Stimulated activated CD8-positive, alpha-beta memory T cell treated with anti-CD3 and anti-CD28 coated beads, Interleukin-4, amount 100 ng/mL, for 24 hours (primary cell): ENCODE measurements around the gene PLPPR3.
"Not testable (repeated sequence)": the region's sequence is repeated elsewhere in the genome, so short reads cannot be mapped to it uniquely, and the experiment has no call there.

Source experiments
- DNase-seq: peaks from one replicate; pipeline ENCODE4 v3.0.0-alpha.2; 2020; ENCODE audit warnings: low read depth

The PLPPR3 gene

GRCh38 chr19:854549-854948 is 32.8 kb upstream of the PLPPR3 start:
- no peak for DNase-seq

GRCh38 chr19:853614-854220 is 32.0 kb upstream of the PLPPR3 start:
- DNase-seq = not testable (repeated sequence)

GRCh38 chr19:853014-853585 is 31.3 kb upstream of the PLPPR3 start:
- no peak for DNase-seq

- DNase-seq = no peak
Measured at GRCh38 chr19:852136-853013, 30.6 kb upstream of the PLPPR3 start, which contains the start of gene ELANE. TSS of gene ELANE (plus strand) at chr19:852303. CDS start at chr19:852329, 26 bp downstream.

GRCh38 chr19:850979-851335 is 29.2 kb upstream of the PLPPR3 start:
- no peak for DNase-seq

- DNase-seq = no peak
Measured at GRCh38 chr19:850221-850978, 28.6 kb upstream of the PLPPR3 start.

GRCh38 chr19:849195-849594 is 27.4 kb upstream of the PLPPR3 start:
- not testable (repeated sequence) for DNase-seq

GRCh38 chr19:848386-848921 is 26.7 kb upstream of the PLPPR3 start:
- no peak for DNase-seq

- no peak for DNase-seq
Measured at GRCh38 chr19:845707-846521, 24.2 kb upstream of the PLPPR3 start.

GRCh38 chr19:844546-844971 is 22.8 kb upstream of the PLPPR3 start:
- no peak for DNase-seq

- no peak for DNase-seq
Measured at GRCh38 chr19:843836-844545, 22.2 kb upstream of the PLPPR3 start.

- no peak for DNase-seq
Measured at GRCh38 chr19:843180-843835, 21.6 kb upstream of the PLPPR3 start.

GRCh38 chr19:842802-843179 is 21.0 kb upstream of the PLPPR3 start:
- DNase-seq = not testable (repeated sequence)

- DNase-seq = no peak
Measured at GRCh38 chr19:840519-841206, 18.9 kb upstream of the PLPPR3 start, which contains the start of gene PRTN3. TSS of gene PRTN3 (plus strand) at chr19:840999. CDS start at chr19:841009, 10 bp downstream.

- no peak for DNase-seq
Measured at GRCh38 chr19:835210-835810, 13.6 kb upstream of the PLPPR3 start.

- no peak for DNase-seq
Measured at GRCh38 chr19:834216-834615, 12.5 kb upstream of the PLPPR3 start.

GRCh38 chr19:831407-832369 is 9.9 kb upstream of the PLPPR3 start:
- no peak for DNase-seq
